ENCODE results near the gene RPS4Y1.

The RPS4Y1 gene

DNA sequence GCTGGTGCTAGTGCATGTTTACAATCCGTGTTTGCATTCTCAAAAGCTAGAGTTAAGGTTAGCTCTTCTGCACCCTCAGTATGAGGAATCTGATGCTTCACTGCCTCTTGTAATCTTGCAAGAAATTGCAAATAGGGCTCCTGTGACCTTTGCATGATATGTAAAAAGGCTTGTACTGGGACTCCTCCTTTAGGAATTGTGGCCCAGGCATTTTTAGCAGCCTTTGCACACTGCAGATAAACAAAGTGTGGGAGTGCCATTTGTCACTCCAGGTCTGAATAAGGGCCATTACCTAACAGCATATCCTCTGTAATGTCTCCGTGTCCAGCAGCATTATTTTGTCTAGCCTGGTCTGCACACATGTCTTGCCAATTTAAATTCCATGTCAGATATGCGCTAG lies 44.5 kb downstream of the RPS4Y1 start:
- DNase-seq = no peak

DNA sequence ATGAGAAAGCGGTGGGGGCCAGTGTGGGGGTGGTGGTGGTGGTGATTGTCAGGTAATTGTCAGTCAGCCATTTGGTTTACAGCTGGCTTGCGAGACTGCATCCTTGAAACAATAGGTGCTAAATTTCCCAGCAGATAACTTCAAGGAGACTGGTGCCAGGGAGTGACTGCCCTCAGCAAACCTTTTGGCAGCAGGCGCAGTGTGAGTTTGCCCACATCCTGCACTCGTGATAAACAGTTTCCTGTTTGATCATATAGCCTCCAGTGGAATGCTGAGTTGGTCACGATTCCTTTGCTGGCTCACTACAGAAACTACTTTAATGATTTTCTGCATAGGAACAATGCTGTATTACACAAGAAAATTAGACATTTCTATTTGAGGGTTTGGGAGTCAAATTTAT lies 46.0 kb downstream of the RPS4Y1 start:
- DNase-seq = no peak

DNA sequence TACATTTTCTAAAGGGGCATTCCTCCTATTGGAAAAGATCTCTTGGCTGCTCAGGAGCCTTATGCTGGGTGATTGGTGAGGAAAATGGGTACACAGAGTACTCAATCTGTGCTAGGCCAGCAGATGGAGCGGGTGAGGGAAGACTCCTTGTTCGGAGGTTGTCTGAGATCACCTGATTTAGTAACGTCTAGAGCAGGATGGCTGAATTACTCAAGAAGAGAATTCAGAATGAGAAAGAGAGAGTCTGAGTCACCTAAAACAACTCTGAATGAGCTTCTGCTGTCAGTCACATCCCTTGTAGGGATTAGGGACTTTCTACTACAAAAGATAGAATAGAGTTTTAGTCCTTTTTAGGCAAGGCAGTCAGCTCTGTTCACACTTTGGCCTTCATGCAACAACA lies 46.6 kb downstream of the RPS4Y1 start:
- no peak for DNase-seq

DNA sequence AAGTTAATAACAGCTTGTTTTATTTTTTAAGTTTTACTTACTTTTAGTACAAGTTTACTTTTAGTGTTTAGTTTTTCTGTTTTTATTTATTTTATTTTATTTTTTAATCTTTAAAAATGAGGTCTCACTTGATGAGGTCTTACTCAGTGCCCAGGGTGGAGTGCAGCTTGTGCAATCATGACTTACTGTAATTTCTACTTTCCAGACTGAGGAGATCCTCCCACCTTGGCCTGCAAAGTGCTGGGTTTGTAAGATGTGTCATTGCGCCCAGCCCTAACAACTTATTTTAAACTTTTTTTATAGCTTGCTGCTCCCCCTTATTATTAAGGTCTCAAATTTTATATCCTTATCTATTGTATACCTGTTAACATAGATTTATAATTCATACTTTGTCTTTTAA lies 52.1 kb downstream of the RPS4Y1 start:
- no peak for DNase-seq

DNA sequence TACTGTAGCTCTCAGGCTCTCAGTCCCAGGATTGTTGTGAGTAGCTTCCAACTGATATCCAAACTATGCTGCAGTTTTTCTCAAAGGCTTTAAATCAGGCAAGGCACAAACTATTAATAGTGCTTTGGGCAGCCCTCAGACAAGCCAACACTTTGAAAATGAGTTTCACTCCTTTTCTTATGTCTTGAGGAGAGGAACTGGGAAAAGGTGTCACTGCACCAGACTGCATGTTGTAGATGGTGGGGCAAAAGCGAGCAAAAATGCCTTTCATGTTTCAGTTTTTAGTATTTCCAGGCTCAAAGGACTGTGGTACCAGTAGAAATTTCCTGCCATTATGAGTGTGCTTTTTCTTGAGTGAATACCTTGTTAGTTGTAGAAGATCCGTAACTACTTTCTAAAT lies 54.6 kb downstream of the RPS4Y1 start:
- DNase-seq = no peak

DNA sequence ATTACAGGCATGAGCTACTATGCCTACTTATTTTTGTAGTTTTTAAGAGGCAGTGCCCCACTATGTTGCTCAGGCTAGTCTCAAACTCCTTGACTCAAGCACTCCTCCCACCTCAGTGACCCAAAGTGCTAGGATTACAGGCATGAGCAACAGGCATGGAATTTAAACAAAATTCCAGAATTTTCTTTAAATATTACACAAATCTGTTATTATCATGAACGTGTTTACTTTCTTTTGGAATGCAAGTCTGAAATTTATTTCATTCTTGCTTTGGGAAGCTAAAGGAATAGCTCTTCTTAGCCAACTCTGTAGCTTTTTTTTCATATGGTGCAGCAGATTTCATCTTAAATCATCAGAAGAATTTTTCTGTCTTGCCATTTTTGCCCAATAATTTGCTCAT lies 66.0 kb downstream of the RPS4Y1 start:
- no peak for DNase-seq

DNA sequence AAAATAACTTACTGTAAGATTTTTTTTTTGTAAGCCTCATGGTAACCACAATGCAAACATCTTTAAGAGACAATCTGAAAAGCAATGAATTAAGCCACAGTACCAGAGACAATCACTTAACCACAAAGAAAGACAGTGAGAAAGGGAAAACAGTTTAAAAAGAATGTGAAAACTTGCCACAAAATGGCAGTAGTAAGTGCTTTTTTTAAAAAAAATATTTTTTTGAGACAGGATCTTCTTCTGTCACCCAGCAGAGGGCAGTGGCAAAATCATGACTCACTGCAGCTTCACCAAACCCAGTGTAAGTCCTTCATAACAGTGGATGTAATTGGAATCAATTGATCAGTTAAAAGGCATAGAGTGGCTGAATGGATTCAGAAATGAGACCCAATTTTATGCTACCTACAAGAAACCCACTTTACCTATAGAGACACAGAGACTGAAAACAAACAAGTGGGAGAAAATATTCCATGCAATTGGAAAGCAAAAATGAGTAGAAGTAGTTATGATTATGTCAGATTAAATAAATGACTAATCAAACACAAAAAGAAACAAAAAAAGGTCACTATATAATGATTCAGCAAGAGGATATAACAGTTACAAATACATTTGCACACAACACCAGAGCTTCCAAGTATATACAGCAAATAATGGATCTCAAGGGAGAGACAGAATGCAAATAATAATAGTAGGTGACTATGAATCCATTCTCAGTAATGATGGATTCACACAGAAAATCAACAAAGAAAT lies 71.8 kb downstream of the RPS4Y1 start:
- DNase-seq = no peak
